Esophagus muscularis mucosa (tissue), 4 donors: ENCODE data around the gene PTPRD.

Experiments used
- EP300 ChIP-seq: sonication (generic); formaldehyde crosslinking; IDR thresholded peaks from one replicate; pipeline ENCODE4 v1.6.1; 2017; ENCODE audit warnings: antibody characterized with exemption
- POLR2A ChIP-seq: fragments of 450-650 bp; IDR thresholded peaks from one replicate; pipeline ENCODE4 v1.6.1; 2017; ENCODE audit warnings: antibody characterized with exemption, moderate library complexity, mild to moderate bottlenecking, low read depth
- TF ChIP-seq, protein P1 (sequence below), 3 experiments: fragments of 200-600 bp in 2 of 3; fragments of 450-650 bp in 1 of 3; sonication (generic) in 2 of 3; IDR thresholded peaks; one replicate each; pipeline ENCODE4 v1.5.1; 2017 to 2019; ENCODE audit warnings: antibody characterized with exemption in 3 of 3, mild to moderate bottlenecking in 2 of 3, moderate library complexity in 1 of 3

DNA sequence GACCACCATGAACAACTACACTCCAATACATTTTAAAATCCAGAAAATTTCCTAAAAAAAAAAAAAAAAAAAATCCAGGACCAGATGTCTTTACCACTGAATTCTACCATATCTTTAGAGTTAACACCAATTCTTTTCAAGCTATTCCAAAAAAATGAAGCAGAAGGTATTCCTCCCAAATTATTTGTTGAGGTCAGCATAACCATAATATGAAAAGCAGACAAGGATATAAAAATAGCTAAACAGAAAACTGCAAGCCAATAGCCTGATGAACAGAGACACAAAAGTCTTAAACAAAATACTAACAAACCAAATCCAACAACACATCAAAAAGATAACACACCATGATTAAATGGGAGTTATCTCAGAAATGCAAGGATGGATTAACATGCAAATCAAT is 695.4 kb downstream of the PTPRD start:
- no peak for TF ChIP-seq EP300
- TF ChIP-seq, protein P1, sequence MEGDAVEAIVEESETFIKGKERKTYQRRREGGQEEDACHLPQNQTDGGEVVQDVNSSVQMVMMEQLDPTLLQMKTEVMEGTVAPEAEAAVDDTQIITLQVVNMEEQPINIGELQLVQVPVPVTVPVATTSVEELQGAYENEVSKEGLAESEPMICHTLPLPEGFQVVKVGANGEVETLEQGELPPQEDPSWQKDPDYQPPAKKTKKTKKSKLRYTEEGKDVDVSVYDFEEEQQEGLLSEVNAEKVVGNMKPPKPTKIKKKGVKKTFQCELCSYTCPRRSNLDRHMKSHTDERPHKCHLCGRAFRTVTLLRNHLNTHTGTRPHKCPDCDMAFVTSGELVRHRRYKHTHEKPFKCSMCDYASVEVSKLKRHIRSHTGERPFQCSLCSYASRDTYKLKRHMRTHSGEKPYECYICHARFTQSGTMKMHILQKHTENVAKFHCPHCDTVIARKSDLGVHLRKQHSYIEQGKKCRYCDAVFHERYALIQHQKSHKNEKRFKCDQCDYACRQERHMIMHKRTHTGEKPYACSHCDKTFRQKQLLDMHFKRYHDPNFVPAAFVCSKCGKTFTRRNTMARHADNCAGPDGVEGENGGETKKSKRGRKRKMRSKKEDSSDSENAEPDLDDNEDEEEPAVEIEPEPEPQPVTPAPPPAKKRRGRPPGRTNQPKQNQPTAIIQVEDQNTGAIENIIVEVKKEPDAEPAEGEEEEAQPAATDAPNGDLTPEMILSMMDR (IDR thresholded peaks at IDR 0.05) = no peak
- TF ChIP-seq POLR2A = no peak
